Neural cell (in vitro differentiated cells): ENCODE results near the gene ASCC3. TPM values are rescaled to one million over a fixed set of nuclear protein-coding genes. Genes with fewer than 3 reads are reported as not detected.

Experiments
- H2AFZ ChIP-seq: fragments of 200-600, 300-800 bp; sonication (generic), shearing (Covaris generic); 2 replicates; pipeline ENCODE4 v1.6.0; 2014; ENCODE audit warnings: low read depth, mild to moderate bottlenecking, antibody characterized with exemption, low read length, moderate library complexity
- H3F3A ChIP-seq: fragments of 200-600 bp; shearing (Covaris generic); 2 replicates; pipeline ENCODE4 v1.6.1; 2016; ENCODE audit warnings: mild to moderate bottlenecking, moderate library complexity, mixed read lengths, antibody characterized with exemption, low read length; ENCODE audit not compliant: insufficient read depth, poor library complexity, severe bottlenecking
- H3K27ac ChIP-seq: fragments of 200-600, 300-800 bp; sonication (generic), shearing (Covaris generic); 2 replicates; pipeline ENCODE4 v1.5.1; 2014; ENCODE audit warnings: mild to moderate bottlenecking, low read length, moderate library complexity
- H3K27me3 ChIP-seq: fragments of 300-800, 200-600 bp; sonication (generic), shearing (Covaris generic); 2 replicates; pipeline ENCODE4 v1.6.0; 2014; ENCODE audit warnings: mild to moderate bottlenecking, low read depth, low read length, moderate library complexity; ENCODE audit not compliant: insufficient read depth
- H3K36me3 ChIP-seq: fragments of 300-800, 200-600 bp; sonication (generic), shearing (Covaris generic); 2 replicates; pipeline ENCODE4 v1.5.1; 2014; ENCODE audit warnings: mild to moderate bottlenecking, antibody characterized with exemption, low read length, moderate library complexity; ENCODE audit not compliant: insufficient read depth
- H3K4me2 ChIP-seq: fragments of 300-800, 200-600 bp; sonication (generic), shearing (Covaris generic); 2 replicates; pipeline ENCODE4 v1.6.0; 2014; ENCODE audit warnings: mild to moderate bottlenecking, low read length
- H3K4me3 ChIP-seq: fragments of 300-800, 200-600 bp; sonication (generic), shearing (Covaris generic); 2 replicates; pipeline ENCODE4 v1.5.1; 2014; ENCODE audit warnings: mild to moderate bottlenecking, low read length, moderate library complexity
- H3K79me2 ChIP-seq: fragments of 200-600 bp; shearing (Covaris generic); replicated peaks from 2 replicates; pipeline ENCODE4 v1.6.0; 2014; ENCODE audit warnings: mild to moderate bottlenecking, low read length, moderate library complexity; ENCODE audit not compliant: insufficient read depth
- H3K9ac ChIP-seq: fragments of 300-800, 200-600 bp; sonication (generic), shearing (Covaris generic); 2 replicates; pipeline ENCODE4 v1.6.1; 2016; ENCODE audit warnings: mild to moderate bottlenecking, low read length, mixed read lengths
- H3K9me2 ChIP-seq: fragments of 200-600 bp; shearing (Covaris generic); 2 replicates; pipeline ENCODE4 v1.6.1; 2016; ENCODE audit warnings: mild to moderate bottlenecking, low read length, mixed read lengths; ENCODE audit not compliant: insufficient read depth
- H3K9me3 ChIP-seq: fragments of 200-600, 300-800 bp; sonication (generic), shearing (Covaris generic); 2 replicates; pipeline ENCODE4 v1.6.1; 2016; ENCODE audit warnings: mild to moderate bottlenecking, mixed run types, low read length, moderate library complexity, mixed read lengths
- H4K20me1 ChIP-seq: fragments of 200-600 bp; shearing (Covaris generic); 2 replicates; pipeline ENCODE4 v1.6.1; 2016; ENCODE audit warnings: mild to moderate bottlenecking, mixed run types; ENCODE audit not compliant: insufficient read depth
- CTCF ChIP-seq: fragments of 450-650 bp; IDR thresholded peaks from 2 replicates; pipeline ENCODE4 v1.5.1; 2014; ENCODE audit warnings: antibody characterized with exemption, mild to moderate bottlenecking, moderate library complexity; ENCODE audit not compliant: poor library complexity, severe bottlenecking
- EP300 ChIP-seq: fragments of 450-650 bp; conservative IDR thresholded peaks from 2 replicates; pipeline ENCODE4 v1.6.1; 2014; ENCODE audit warnings: antibody characterized with exemption, mild to moderate bottlenecking, moderate library complexity; ENCODE audit not compliant: poor library complexity, severe bottlenecking
- EZH2 ChIP-seq: fragments of 200-600, 300-800 bp; shearing (Covaris generic), sonication (generic); IDR thresholded peaks from 2 replicates; pipeline ENCODE4 v1.6.1; 2014; ENCODE audit warnings: antibody characterized with exemption, low read length, borderline replicate concordance, mild to moderate bottlenecking; ENCODE audit not compliant: insufficient read depth, poor library complexity, severe bottlenecking
- MXI1 ChIP-seq: fragments of 450-650 bp; conservative IDR thresholded peaks from 2 replicates; pipeline ENCODE4 v1.6.1; 2014; ENCODE audit warnings: antibody characterized with exemption, mild to moderate bottlenecking; ENCODE audit not compliant: poor library complexity, severe bottlenecking
- POLR2AphosphoS5 ChIP-seq: IDR thresholded peaks from 2 replicates; pipeline ENCODE4 v1.6.1; 2012
- RAD21 ChIP-seq: fragments of 450-650 bp; conservative IDR thresholded peaks from 2 replicates; pipeline ENCODE4 v1.6.1; 2014; ENCODE audit warnings: antibody characterized with exemption, mild to moderate bottlenecking, moderate library complexity
- REST ChIP-seq: IDR thresholded peaks from 2 replicates; pipeline ENCODE4 v1.6.1; 2012; ENCODE audit warnings: borderline replicate concordance
- SMC3 ChIP-seq: fragments of 450-650 bp; conservative IDR thresholded peaks from 2 replicates; pipeline ENCODE4 v1.6.1; 2014; ENCODE audit warnings: antibody characterized with exemption, mild to moderate bottlenecking, moderate library complexity; ENCODE audit not compliant: poor library complexity
- TAF1 ChIP-seq: IDR thresholded peaks from 2 replicates; pipeline ENCODE4 v1.6.1; 2012; ENCODE audit warnings: low read depth
- polyA plus RNA-seq: library from polyadenylated mRNA; depleted of rRNA; stranded (reverse); fragments of >200 nt; gene quantifications from 2 replicates; pipeline ENCODE4 v1.2.3, GENCODE V29; 2014

ASCC3 gene
- polyA plus RNA-seq, 1 donor from 2014 or later: 14.9 TPM

DNA sequence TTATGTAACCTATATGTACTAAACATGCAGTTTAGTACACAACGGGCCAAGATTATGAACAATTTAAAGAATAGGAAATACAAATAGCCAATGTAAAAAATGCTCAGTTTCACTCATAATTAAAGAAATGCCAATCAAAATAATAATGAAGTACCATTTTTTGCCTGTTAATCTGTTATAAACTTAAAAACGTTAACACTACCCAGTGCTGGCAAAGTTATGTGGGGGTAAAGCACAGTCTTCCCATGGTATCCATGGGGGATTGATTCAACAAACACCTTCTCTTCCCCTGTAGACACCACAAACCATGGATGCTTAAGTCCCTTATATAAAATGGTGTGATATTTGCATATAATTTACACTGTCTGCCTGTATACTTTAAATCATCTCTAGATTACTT, 211.1 kb downstream of the ASCC3 start:
- Histone ChIP-seq H4K20me1 (no peaks in the 10 kb centered on the region), H3K27ac (no peak overlapping the region), H3K9me2 (no peaks in the 10 kb centered on the region), H3K4me3 (no peak overlapping the region), H3K79me2 (no peaks in the 10 kb centered on the region), H3K4me2 (no peak overlapping the region), H3K36me3 (no peaks in the 10 kb centered on the region), H2AFZ (no peak overlapping the region), H3K27me3 (no peaks in the 10 kb centered on the region), H3K9me3 (no peaks in the 10 kb centered on the region), H3K9ac (no peak overlapping the region), H3F3A (no peaks in the 10 kb centered on the region)
- TF ChIP-seq MXI1 (no peak), SMC3 (no peak), TAF1 (no peak), POLR2AphosphoS5 (no peak), REST (no peak), RAD21 (no peak), EP300 (no peak), EZH2 (no peak), CTCF (no peak)

DNA sequence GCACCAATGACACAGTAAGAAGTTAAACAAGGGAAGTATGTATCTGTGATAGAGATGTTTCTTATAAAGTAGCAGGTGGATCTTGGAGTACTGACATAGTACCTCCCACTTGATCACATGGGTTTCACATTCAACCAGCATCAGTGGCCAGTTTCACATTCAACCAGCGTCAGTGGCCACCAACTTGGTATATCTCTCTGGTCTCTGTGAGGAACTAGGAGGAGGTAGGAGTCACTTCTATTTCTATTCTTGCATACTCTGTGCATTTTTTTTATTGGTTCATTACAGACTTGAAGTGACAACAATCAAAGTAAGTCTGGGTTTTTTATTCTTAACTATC, 216.1 kb downstream of the ASCC3 start:
- TF ChIP-seq TAF1 (no peak), REST (no peak), SMC3 (no peak), RAD21 (no peak), CTCF (no peak), MXI1 (no peak), POLR2AphosphoS5 (no peak), EZH2 (no peak), EP300 (no peak)
- Histone ChIP-seq H3K9ac (no peak overlapping the region), H3K9me3 (no peaks in the 10 kb centered on the region), H3K4me2 (no peak overlapping the region), H3K9me2 (no peaks in the 10 kb centered on the region), H3K27ac (no peak overlapping the region), H3K27me3 (no peaks in the 10 kb centered on the region), H3K79me2 (no peaks in the 10 kb centered on the region), H3K36me3 (no peaks in the 10 kb centered on the region), H4K20me1 (no peaks in the 10 kb centered on the region), H2AFZ (no peak overlapping the region), H3K4me3 (no peak overlapping the region), H3F3A (no peaks in the 10 kb centered on the region)
